CD4-positive, alpha-beta T cell treated with Interleukin-21 for 1 hour (primary cell): ENCODE measurements around the gene DGAT2.

Experiments used
- DNase-seq: peaks from one replicate; pipeline ENCODE4 v3.0.0-alpha.2; 2020

DGAT2 gene

DNA sequence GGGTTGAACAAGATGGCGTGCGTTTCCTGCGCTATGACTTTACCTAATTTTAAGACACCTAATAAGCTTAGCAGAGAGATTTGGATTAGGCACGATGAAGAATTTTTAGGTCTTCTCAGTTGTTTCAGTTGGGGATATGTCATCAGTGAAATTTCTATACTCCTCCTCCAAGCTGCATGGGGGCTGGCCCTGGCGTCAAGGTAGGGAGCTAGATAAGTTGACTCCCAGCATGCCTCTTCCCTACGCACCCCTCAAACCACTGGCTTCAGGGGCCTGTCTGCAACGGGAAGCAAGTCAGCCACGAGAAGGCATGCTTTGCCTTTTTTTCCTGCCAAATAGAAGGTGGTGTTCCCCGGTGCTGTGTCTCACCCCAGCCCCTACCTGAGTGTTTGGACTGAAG, 13.3 kb downstream of the DGAT2 start:
- no peak for DNase-seq

DNA sequence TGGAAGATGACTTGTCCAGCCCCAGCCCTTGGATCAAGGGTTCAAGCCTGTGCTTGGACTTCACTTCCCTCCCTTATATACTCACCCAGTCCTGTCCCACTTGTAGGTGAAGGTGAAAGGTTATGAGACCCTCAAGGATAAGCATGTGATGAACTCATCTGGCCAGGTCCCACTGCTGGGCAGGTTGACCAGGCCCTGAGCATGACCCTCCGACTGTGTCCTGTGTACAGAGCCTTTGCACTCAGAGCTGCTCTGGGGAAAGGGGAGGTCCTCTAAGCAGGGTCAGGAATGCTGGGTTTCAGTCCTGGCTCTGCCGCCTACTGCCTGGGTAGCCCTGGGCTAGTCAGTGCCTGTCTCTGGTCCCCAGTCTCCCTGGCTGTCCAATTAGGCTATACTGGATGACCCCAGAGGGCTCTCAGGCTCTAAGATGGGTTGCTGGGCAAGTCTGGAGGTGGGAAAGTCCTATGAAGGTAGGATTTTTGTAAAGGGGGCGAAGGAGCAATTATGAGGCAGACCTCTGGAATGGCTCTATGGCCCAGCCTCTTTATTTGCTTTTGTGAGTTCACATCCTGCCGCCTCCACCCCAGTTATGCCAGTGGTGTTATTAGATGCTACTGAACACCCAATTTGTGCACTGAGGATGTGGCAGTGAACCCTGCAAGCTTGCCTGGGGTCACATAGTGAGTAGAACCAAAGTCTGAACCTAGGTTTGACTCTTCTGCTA, 14.1 kb downstream of the DGAT2 start:
- no peak for DNase-seq

DNA sequence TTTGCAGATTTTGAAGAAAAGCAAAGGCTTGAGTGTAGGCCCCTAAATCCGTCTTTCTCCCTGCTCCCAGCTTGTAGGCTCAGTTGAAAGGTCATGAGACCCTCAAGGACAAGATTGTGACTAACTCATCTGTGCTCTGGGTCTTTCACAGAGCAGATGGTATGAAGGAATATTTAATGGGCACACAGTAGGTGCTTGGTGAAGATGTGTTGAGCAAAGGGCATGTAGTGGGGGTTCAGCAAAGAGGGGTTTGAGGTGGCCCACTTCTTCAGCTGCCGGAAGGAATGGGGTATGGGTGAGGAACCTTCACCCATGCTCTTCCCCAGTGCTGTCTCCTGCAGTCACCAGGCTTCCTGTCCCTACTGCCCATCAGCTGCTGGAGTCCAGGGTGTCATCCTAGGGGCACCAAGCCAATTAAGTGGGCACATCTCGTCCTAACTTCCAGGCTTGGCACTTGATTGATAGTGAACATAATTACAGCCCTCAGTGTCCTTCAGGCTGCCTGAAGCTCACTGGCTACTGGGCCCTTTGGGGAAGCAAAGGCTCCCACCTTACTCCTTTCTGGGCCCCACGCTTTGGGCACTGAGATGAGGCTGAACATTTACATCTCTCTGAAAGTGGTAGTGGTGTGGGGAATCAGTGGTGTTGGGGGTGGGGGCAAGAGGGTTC, 15.0 kb downstream of the DGAT2 start:
- DNase-seq: no peak

DNA sequence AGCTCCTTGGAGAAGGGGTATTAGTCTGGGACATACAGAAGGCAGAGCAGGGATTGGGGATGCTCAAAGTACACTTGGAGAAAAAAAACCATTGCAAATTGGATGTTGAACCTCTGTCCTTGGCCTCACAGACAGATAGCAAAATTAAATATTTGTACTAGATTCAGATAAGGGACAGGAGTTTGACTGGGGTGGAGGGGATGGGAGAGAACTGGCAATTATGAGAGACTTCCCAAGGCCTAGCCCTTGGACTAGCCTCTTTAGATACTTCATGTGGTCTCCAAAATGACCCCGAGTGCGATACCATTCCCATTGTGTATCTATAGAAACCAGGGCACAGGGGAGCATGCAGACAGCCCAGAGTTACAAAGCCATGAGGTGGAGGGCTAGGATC, 15.5 kb downstream of the DGAT2 start:
- DNase-seq: no peak

DNA sequence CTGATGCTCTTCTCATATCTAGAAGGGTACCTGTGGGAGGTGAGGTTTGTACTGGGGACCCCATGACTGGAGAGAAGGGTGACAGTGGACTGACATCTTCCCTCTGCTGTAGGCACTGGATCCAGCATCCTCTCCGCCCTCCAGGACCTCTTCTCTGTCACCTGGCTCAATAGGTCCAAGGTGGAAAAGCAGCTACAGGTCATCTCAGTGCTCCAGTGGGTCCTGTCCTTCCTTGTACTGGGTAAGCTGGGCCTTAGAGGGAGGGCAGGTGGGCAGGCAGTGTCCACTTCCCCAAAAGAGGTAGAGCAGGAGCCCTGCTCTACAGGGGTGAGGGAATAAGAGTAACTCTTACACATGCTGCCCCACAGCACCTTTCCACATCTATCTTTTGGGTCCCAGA, 15.9 kb downstream of the DGAT2 start:
- no peak for DNase-seq

DNA sequence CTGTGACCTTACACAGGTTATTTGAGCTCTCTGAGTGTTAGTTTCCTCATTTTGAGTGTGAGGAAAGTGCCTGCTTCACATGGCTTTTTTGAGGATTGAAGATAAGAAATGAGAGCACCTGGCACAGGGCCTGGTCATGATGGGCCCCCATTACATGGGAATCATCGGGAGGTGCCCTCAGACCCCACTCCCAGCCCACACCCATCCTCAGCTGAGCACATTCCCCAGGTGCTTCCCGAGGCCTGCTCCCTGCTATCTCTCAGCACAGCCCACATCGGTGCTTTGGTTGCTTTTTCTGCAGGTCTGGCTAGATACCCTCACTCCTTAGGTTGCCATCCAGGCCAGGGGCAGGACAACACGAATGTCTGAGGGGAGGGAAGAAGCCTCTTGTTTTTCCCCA, 16.6 kb downstream of the DGAT2 start:
- DNase-seq: no peak

DNA sequence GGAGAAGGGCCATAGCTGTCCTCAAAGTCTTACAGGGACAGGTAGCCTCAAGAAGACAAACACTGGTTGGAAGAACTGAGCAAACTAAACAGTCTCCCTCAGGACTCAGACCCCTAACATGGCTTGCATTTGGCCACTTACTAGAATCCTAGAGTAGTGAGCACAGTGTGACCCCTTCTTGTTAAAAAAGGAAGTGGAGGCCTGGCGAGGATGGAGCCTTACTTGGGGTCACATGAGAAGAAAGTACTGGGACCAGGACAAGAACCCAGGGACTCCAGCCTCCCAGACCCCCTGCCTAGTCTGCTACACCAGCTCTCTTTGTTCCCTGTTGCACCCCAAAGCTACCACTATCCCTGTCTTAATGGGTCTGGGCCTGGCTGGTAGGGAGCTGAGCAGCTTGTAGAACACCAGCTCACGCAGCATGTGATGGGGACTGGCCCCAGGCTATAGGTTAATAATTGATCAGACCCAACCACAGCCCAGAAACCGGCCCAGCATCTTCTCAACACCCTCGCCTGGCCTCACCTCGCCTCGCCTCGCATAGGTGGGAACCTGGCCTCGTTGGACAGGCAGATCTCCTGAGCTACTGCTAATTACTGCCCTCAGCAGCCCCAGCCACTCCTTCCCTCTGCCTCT, 17.6 kb downstream of the DGAT2 start:
- no peak for DNase-seq

DNA sequence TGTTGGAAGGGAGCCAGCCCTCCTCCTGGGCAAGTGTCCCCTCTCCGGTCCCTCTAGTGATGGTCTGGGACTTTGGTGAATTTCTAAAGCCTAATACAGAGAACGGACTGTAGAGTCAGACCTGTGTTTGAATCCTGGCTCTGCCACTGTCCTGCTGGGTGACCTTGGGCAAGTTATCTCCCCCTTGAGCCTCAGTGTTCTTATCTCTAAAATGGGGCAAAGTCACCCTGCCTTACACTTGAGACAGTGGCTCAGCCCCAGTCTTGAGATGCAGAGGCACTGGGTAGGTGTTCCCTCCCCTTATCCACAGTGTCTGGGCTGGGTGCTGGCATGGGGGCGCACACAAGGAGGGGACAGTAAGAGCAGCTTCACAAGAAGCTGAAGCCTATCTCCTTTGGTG, 20.9 kb downstream of the DGAT2 start:
- no peak for DNase-seq

DNA sequence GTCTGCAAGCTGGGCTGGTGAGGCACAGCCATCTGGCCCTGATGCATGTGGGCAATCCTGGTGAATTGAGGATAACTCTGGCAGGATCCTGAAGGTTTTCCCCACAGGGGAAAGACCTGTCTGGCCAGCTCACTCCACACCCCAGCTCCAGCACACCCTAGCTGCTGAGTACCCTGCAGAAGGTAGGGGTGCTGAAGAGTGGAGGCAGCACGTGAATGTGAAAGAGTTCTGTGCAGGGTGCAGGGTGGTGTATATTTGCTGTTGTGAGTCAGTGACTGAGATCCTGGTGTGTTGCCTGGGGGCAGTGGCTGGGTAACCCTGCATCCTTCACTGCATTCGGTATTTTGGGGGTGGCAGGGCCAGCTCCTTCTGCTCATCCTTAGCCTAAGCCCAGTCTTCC, 22.4 kb downstream of the DGAT2 start:
- no peak for DNase-seq

DNA sequence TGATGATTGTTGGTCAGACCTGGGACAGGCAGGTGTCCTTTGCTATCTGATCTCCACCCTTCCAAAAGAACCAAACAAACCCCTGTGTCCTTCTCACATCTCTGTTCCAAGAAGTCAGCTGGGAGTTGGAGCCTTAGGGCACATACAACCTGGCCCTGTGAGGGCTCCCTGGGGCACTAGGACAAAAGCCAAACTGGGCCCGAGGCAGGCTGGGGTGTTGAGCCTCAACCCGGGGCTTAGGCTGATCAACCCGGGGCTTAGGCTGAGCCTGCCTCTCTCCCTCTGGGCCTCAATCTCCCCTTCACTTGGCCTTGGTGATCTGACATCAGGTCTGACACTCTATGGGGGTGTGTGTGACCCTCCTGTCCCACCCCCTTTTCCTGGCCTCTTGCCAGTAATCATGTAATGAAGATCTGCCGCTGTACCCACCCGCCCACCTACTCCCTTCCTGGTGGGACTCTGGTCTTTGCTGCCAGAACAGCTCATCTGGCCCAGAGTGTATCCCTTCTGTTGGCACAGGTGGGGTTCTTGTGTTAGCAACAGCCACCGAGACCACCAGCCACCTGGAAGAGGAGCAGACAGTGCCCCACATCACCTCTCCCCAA, 23.7 kb downstream of the DGAT2 start:
- DNase-seq: no peak

DNA sequence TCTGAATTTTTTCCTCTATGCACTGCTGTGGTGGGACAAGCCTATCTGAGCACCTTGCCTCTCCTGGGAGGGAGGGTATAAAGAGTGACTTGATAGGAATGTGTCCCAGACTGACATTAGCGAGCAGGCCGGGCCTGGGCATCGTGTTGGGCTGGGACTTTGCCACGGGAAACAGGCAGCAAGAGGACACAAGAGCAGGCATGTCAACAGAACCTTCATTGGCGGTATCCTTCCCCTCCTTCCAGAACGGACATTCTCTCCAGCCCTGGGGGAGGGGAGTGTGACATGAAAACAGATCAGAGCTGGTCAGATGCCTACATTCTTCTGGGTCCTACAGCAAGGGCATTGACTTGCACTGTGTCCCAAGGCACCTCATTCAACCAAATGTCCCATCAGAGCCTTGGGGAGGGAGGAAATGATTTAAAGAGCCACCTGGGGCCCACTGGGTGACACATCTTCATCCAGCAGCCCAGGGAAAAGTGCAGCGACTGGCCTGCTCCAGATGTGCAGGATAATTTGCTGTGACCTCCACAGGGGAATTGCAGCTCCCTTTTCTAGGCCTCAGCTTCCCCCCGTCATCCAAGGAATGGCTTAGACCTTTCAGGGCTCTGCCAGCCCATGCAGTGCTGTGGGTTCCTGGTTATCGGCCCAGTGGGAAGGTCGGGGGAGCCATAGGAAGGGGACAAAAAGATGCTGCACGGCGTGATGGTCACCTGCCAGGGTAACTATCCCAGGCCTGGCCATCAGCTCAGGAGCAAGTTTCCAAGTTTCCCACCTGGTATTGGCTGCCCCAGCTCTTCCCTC, 24.6 kb downstream of the DGAT2 start:
- no peak for DNase-seq

DNA sequence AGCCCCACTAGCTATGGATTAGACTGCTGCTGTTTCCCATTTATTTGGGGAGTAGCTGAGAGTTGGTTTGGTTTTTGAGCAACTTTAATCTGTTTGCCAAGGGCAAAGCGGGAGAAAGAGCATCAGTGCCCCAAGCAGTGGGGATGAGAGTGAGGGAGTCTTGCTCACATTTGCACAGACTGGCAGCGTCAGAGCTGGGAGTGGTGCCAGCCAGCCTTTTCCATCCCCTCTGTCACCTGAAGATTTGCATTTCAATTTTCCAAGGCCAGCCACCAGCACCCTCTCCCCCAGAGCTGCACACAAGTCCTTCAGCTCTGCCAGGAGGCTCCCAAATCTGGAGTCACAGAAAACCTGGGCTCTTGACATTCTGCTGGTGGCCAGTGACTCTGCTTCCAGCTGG, 25.4 kb downstream of the DGAT2 start:
- no peak for DNase-seq

DNA sequence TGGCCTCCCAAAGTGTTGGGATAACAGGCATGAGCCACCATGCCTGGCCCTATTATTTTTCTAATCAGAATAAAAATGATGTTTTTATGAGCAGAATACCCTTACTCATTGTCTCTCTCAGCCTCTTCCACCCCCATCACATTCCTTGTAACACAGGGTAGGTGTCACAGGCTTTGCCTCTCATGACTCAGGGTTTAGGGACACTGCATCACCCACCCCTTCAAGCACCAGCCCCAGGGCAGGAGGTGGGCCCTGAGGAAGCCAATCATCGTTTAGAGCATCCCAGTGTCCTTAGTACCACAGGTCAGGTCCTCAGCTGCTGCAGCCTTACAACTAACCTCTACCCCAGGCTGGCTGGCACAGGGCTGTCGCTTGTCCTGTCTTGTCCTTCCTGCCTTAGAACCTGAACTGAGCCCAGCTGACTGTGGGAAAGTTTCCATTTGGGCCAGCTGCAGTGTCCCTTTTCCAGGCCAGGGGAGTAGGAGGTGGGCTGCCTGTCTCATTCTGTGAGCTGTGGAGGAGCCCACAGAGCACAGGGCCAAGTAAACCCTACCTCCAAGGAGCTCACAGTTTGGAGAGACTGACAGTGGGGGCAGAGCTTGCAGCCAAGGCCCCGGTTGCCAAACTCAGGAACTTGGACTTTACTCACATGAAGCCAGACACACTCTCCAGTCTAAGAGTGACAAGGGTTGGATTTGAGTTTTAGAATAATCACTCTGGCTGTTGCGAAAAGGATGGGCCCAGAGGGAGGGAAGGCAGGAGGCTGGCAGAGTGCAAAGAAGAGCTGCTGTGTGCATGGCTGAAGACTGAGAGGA, 26.9 kb downstream of the DGAT2 start:
- no peak for DNase-seq

DNA sequence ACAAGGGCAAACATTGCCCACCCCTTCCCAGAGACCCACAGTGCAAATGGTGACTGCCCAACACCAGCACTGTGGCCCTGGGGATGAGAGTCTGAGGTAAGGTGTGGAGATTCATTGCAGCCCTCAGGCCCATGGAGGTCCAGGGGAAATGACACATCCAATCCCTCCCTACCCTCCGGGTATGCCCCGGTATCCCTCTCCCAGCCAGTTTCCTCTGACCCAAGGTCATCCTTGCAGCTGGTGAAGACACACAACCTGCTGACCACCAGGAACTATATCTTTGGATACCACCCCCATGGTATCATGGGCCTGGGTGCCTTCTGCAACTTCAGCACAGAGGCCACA, 27.5 kb downstream of the DGAT2 start:
- no peak for DNase-seq

DNA sequence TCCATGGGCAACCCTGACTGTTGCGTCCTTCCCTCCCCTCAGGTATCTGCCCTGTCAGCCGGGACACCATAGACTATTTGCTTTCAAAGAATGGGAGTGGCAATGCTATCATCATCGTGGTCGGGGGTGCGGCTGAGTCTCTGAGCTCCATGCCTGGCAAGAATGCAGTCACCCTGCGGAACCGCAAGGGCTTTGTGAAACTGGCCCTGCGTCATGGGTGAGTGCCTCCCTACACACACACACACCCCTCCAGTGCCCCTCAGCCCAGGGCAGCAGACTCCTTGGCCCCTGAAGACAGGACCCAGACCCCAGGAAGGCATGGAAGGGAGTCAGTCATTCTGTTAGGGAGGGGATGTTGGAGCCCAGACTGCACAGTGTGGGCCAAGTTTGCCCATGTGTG, 28.5 kb downstream of the DGAT2 start:
- no peak for DNase-seq

DNA sequence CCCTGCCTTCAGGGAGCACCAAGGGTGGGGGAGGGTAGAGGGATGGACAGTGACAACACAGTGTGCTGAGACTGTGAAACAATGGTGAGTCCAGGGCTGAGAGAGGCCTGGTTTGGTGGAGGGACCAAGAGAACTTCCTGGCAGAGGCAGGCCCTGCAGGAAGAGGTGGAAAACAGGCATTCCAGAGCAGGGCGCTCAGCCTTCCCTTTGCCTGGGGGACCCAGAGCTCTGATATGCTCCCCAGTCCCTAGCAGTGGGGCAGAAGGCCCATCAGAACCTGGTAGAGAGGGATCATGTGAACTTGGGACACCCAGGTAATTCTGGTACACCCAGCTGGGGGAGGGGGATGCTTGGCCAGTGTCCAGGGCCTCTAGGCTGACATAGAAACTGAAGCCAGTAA, 29.2 kb downstream of the DGAT2 start:
- DNase-seq: no peak

DNA sequence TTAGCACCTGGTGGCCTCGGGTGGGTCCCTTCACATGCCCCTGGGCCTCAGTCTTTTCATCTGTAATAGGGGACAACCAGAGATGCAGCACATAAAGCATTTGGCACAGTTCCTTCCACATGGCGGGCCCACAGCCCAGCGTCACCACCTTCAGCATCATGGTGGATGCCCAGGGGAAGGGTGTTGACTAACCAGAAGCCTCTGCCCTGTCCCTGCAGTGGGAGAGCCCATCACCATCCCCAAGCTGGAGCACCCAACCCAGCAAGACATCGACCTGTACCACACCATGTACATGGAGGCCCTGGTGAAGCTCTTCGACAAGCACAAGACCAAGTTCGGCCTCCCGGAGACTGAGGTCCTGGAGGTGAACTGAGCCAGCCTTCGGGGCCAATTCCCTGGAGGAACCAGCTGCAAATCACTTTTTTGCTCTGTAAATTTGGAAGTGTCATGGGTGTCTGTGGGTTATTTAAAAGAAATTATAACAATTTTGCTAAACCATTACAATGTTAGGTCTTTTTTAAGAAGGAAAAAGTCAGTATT, 31.6 kb downstream of the DGAT2 start:
- no peak for DNase-seq

DNA sequence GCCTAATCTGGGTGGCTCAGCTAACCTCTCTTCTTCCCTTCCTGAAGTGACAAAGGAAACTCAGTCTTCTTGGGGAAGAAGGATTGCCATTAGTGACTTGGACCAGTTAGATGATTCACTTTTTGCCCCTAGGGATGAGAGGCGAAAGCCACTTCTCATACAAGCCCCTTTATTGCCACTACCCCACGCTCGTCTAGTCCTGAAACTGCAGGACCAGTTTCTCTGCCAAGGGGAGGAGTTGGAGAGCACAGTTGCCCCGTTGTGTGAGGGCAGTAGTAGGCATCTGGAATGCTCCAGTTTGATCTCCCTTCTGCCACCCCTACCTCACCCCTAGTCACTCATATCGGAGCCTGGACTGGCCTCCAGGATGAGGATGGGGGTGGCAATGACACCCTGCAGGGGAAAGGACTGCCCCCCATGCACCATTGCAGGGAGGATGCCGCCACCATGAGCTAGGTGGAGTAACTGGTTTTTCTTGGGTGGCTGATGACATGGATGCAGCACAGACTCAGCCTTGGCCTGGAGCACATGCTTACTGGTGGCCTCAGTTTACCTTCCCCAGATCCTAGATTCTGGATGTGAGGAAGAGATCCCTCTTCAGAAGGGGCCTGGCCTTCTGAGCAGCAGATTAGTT, 32.3 kb downstream of the DGAT2 start:
- no peak for DNase-seq

DNA sequence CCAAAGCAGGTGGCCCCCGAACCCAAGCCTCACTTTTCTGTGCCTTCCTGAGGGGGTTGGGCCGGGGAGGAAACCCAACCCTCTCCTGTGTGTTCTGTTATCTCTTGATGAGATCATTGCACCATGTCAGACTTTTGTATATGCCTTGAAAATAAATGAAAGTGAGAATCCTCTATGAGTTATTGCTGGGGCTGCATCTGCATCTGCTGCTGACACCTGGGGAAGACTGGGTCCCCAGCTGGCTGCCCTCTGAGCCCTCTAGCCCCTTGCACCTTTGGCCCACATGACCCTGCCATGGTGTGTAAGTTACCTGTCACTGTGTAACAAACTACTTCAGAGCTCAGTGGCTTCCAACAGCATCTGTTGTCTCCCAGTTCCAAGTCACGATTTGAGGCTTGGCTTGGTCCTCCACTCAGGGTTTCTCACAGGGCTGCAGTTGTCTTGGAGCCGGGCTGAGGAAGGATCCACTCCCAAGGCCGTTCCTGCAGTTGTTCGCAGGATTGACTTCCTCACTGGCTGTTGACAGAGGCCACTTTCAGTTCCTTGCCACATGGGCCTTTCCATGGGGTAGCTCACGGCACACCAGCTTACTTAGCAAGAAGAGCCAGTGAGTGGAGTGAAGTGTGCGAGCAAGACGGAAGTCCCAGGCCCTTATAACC, 32.9 kb downstream of the DGAT2 start:
- DNase-seq: no peak

DNA sequence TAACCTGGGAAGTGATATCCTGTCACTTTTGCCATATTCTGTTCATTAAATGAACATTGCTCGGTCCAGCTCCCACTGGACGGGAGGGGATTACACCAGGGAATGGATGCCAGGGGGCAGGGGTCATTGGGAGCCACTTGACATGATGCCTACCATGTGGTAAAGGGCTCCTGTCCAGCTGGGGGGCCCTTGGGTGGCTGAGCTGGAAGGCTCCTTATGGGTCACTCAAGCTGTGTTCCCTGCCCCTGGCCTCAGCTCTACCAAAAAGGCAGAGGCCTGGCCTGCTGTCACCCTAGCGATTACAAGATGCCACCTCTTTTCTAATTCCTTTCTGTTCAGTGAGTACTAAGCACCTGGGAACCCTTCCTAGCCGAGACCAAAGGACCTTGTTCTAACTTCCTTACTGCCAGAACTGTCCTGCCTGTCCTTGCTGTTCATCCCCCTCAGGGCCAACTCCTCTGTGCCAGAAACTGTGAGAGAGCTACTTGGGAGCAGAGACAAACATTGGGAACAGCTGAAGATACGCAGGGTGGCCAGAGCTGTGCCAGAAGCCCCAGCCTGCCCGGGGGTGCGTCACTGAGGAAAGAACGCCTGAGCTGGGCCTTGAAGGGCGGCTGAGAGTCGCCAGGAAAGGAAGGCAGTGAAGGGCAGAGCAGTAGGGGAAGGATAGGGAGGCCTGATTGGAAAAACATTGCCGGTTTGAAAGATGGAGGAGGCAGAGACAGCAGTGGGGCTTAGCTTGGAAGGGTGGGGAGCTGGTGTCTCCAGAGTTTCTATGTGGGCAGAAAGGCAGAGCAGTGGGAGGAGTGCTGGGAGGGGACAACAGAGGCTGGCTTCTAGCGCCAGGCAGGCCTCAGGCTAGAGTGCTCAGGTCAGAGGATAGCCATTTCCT, 33.7 kb downstream of the DGAT2 start:
- no peak for DNase-seq
